GM12892 (cell line): ENCODE measurements around the gene CD99.
"Not testable (repeated sequence)": the region's sequence is repeated elsewhere in the genome, so short reads cannot be mapped to it uniquely, and the experiment has no call there.

Experiments
- DNase-seq: peaks from one replicate; pipeline ENCODE4 v3.0.0; 2011; ENCODE audit not compliant: insufficient read length
- FAIRE-seq: peaks from 2 replicates; lab custom pipeline; 2011; peaks lifted over from hg19 to GRCh38; lab: Jason Lieb, UNC
- POLR2A ChIP-seq: IDR thresholded peaks from 2 replicates; pipeline ENCODE4 v1.6.1; 2011; ENCODE audit warnings: low read depth, low read length, control low read depth
- POLR2AphosphoS5 ChIP-seq: IDR thresholded peaks from 2 replicates; pipeline ENCODE4 v1.6.1; 2011; ENCODE audit warnings: low read depth, low read length, control low read depth
- TAF1 ChIP-seq: IDR thresholded peaks from 2 replicates; pipeline ENCODE4 v1.6.1; 2011; ENCODE audit warnings: low read depth, mild to moderate bottlenecking, control low read depth, low read length, borderline replicate concordance

The CD99 gene

GRCh38 chrX:2774057-2774456 is 83.0 kb downstream of the CD99 start:
- FAIRE-seq (no peak), DNase-seq (no peak)
- TF ChIP-seq TAF1 (no peak), POLR2AphosphoS5 (no peak), POLR2A (no peak)

- TF ChIP-seq POLR2AphosphoS5 = no peak
- no peak for TF ChIP-seq POLR2A
- TF ChIP-seq TAF1 = no peak
- no peak for DNase-seq
- FAIRE-seq = no peak
Observed at GRCh38 chrX:2774776-2775175, 83.7 kb downstream of the CD99 start.

GRCh38 chrX:2780472-2781225 is 89.6 kb downstream of the CD99 start:
- FAIRE-seq, DNase-seq: not testable (repeated sequence)

GRCh38 chrX:2781226-2781571 is 90.1 kb downstream of the CD99 start:
- FAIRE-seq (no peak), DNase-seq (no peak)

GRCh38 chrX:2781698-2782097 is 90.6 kb downstream of the CD99 start:
- DNase-seq (no peak), FAIRE-seq (peak; percentile 74)
- no peak for TF ChIP-seq POLR2A
- no peak for TF ChIP-seq TAF1
- no peak for TF ChIP-seq POLR2AphosphoS5

More at GRCh38 chrX:2781226-2781571, 90.1 kb downstream of the CD99 start:
- TF ChIP-seq POLR2A (no peak), POLR2AphosphoS5 (no peak), TAF1 (no peak)

- TF ChIP-seq TAF1 = no peak
- TF ChIP-seq POLR2A = no peak
- TF ChIP-seq POLR2AphosphoS5 = no peak
- DNase-seq (no peak), FAIRE-seq (no peak)
Observed at GRCh38 chrX:2782171-2782570, 91.1 kb downstream of the CD99 start.

GRCh38 chrX:2782778-2783177 is 91.7 kb downstream of the CD99 start:
- TF ChIP-seq POLR2AphosphoS5 = no peak
- FAIRE-seq (peak; percentile 75), DNase-seq (no peak)

- DNase-seq = no peak
Observed at GRCh38 chrX:2784026-2784425, 92.9 kb downstream of the CD99 start.

GRCh38 chrX:2785538-2785937 is 94.4 kb downstream of the CD99 start:
- no peak for FAIRE-seq
- TF ChIP-seq TAF1 = no peak
- no peak for TF ChIP-seq POLR2AphosphoS5
- TF ChIP-seq POLR2A = no peak
- DNase-seq = no peak

More at GRCh38 chrX:2784026-2784425, 92.9 kb downstream of the CD99 start:
- TF ChIP-seq POLR2AphosphoS5 (no peak), TAF1 (no peak), POLR2A (no peak)
- no peak for FAIRE-seq

- no peak for FAIRE-seq
- no peak for TF ChIP-seq POLR2AphosphoS5
- TF ChIP-seq TAF1 = no peak
- no peak for TF ChIP-seq POLR2A
Observed at GRCh38 chrX:2788980-2789379, 97.9 kb downstream of the CD99 start.

GRCh38 chrX:2789569-2789968 is 98.5 kb downstream of the CD99 start:
- DNase-seq (no peak), FAIRE-seq (no peak)
- TF ChIP-seq TAF1 (no peak), POLR2A (no peak), POLR2AphosphoS5 (no peak)

More at GRCh38 chrX:2788980-2789379, 97.9 kb downstream of the CD99 start:
- no peak for DNase-seq
